GM18502 (cell line): ENCODE data around the gene ADAMTS5.

Source experiments
- ATAC-seq: cut with Tn5 transposase; IDR thresholded peaks from one replicate; pipeline ENCODE4 v1.9.1; 2021; ENCODE audit warnings: mild to moderate bottlenecking; ENCODE audit not compliant: unreplicated experiment, poor library complexity

ADAMTS5 gene

DNA sequence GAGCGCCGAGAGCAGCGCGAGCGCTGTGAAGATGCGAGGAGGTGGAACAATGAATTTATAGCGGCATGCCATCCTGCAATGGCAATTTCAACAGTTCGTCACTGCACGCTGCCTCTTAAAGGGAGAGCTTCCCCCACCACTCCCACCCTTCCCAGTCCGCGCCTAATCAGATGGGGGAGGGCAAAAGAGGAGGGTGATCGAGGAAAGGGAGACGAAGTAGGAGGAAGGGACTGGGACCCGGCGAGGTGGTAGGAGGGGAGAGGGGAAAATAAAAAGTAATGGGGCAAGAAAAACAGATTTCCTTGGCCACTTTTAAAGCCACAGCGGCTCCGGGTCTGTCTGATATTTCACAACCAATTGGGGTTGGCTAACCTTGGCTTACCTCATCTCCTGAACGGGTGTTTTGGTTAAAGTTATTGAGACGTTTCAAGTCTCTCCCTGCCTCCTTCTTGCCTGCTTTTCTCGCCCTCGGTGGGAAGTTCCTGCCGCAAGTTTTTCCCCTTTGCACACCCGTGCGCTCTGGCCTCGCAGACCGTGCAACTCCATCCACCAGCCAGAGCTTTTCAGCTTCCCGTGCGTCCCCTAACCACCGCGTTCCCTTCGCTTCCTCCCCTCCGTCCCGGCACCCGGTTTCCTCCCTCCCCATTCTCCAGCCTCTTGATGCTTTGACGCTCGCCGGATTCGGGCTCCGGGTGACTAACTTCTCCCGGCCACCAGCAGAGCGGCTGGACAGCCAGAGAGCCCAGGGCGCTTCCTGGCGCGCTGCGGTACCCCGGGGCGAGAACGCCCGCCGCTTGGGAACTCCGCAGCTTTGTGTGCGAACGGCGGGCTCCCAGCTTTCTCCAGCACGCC lies at the start of gene ADAMTS5:
TSS of gene ADAMTS5 (minus strand) at position 27 of the 852 bp plus-strand sequence. CDS start 697 bp downstream, outside the sequence.
- ATAC-seq: no peak

DNA sequence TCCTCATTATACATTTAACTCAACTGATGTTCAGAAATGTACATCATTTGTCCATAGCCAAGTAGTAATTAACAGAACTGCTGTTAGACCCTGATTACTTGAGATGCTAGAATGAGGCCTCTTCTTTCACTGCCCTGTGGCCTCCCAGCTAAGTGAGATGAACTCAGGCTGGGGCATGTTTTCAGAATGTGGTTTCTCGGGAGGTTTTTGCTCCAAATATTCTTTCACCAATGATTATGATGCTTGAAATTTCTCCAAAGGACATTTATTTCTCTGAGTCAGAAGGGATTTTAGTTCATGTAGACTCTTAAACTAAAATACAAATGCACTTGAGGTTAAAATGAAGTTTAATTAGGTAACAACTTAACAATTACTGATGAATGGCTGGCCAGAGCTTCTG lies 34.6 kb upstream of the ADAMTS5 start:
- no peak for ATAC-seq

- ATAC-seq: no peak
Observed at GRCh38 chr21:26983576-26983975, 16.7 kb upstream of the ADAMTS5 start.

- no peak for ATAC-seq
Observed at GRCh38 chr21:26982767-26983166, 15.9 kb upstream of the ADAMTS5 start.

DNA sequence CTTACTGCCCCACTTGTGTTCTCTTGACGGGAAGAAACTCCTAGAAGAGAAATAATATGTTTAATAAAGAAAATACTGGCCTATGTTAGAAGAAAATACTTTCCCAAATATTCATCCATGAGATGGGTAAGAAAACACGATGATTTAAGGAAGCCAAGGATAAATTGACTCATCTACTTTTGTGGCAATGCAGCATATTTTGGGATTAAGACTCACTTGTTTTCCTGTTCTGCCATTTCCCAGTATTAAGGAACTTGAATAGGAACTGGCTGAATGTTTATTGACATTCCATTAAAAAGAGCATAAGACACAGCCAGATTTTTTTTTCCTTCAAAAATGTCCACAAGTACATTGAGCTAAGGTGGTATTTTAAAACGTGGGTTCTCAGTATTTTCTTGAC lies 10.9 kb upstream of the ADAMTS5 start:
- no peak for ATAC-seq

DNA sequence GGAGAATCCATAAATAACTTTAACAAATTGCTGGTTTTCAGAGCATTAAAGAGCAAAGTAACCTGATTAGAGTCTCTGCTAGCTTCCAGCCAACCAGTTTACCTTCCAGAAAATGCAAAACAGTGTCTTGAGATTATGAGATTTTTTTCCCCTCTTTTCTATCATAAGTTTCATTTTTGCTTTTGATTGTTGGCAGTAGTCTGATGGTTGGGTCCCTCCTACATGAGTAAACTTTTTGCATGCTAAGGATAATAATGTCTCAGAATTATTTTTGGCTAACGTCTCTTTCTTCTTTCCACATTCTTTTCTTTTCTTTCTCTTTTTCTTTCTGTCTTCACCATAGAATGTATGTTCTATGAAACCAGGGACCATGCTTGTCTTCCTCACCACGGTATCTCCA lies 6.3 kb upstream of the ADAMTS5 start:
- ATAC-seq: no peak

DNA sequence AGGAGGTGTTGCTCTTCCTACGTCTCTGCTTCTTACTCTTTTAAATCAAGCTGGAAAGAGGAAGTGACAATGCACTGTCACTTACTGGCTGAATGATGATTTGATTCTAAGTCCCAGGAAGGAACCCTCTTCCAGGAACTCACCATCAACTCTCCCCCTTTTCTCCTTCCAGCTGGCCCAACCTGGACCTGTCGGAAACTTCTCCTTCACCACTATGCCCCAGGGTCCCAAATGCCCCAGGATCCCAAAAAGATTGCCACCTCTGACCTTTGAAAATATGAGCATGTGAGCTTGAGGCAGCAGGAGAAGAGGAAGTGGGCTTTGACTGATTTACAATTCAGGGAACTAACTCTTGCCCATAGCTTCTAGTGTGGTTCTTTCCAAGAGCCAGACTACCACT lies 5.3 kb upstream of the ADAMTS5 start:
- no peak for ATAC-seq

GRCh38 chr21:26969971-26970725 lies 3.3 kb upstream of the ADAMTS5 start:
- no peak for ATAC-seq

GRCh38 chr21:26966649-26967061 lies 233 bp downstream of the ADAMTS5 start:
- no peak for ATAC-seq

- ATAC-seq: no peak
Observed at GRCh38 chr21:26965907-26966581, 844 bp downstream of the ADAMTS5 start.

DNA sequence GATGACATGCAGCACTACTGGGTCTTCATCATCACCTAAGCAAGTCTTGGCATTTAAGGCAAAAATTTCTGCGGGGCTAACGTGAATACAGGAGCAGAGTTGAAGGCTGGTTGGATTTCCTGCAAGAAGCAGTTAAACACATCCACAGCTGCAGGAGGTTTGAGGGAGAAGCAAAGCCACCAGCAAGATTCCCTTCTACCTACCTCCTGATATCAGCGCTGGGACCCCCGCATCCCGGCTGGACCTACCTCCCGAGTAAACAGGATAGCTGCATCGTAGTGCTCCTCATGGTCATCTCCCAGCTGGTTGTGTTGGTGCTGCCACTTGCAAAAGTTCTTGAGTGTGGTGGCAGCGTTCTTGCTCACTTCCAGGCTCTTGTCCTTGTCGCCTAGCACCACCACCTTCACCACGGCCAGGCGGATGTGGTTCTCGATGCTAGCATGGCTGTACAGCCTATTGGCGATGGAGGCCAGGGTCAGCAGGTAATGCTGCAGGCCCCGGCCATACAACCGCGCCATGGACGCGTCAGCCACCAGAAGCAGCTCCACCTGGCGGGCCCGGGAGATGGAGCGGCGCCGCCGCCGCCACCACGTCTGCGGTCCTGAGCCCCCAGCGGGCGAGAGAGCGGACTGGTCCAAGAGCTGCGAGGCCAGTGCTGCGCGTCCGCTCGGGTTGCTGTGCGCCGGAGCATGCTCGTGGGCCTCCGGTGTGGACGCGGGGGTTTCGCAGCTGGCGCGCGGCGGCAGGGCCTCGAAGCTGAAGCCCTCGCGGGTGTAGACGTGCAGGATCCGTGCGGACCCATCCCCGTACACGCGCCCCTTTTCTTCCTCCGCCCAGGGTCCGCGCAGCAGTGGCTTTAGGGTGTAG lies 1.6 kb downstream of the ADAMTS5 start:
- no peak for ATAC-seq

DNA sequence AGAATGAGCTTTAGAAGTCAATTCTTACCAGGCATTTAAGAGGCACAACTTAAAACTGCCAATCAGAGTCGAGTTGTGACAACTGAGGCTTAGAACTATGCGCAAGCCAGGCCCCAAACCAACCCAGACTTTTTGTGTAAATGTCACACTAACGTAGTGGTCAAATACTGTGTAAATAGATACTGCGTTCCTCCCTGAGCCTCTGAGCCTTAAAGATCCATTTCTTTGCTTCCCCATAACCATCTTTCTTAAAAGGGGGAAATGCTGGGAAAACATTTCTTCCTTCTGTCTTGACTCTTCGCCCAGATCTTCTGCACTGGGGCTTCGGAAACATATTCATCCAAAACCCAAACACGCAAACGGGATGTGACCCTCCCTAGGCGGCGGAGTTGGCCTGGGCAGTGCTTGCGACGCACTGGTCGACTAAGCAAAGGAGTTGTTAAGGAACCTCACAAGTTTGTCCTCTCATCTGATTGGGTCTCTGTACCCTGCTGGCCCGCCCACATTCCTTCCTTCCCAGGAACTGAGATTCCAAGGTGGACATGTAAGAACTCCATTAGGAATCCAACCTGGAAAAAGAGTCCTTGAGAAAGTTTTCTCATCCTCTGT lies 2.6 kb downstream of the ADAMTS5 start:
- ATAC-seq: no peak

GRCh38 chr21:26962621-26963181 lies 4.2 kb downstream of the ADAMTS5 start:
- no peak for ATAC-seq

DNA sequence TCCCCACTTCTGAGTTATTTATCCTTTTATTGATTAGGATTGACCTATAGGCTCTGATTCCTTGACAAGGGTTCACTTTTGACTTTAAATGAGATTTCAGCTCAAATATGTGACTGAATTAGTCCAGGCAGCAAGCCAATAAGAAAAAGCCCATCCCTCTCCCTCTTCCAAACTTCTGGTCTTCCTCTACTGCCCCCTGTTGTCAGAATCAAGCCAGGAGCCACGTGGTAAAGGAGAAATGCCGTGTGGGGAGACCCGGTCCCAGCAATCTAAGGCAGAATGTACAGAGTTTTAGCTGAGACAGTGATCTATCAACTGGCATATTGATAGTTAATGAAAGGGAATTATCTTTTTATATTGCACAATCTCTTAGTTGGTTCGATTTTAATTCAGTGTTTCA lies 5.2 kb downstream of the ADAMTS5 start:
- no peak for ATAC-seq

- ATAC-seq: no peak
Observed at GRCh38 chr21:26958788-26959187, 8.1 kb downstream of the ADAMTS5 start.

GRCh38 chr21:26956813-26957212 lies 10.1 kb downstream of the ADAMTS5 start:
- ATAC-seq: no peak

DNA sequence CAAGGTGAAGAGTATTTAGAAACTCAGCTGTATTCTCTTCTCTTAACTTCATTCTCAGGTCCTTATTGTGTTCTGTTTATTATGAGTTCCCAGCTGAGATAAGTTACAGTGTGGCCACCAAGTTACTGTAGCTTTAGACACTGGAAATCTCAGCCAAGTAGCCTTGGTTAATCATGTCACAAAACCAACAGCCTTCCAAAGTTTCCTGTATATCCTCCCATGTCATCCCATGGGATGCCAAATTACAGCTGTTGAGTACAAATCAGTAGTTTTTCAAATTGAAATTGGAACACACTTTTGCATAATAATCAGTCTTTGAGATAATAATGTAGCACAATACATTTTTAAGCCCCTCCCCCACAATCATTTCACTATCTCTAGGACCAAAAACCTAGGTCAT lies 10.7 kb downstream of the ADAMTS5 start:
- no peak for ATAC-seq

DNA sequence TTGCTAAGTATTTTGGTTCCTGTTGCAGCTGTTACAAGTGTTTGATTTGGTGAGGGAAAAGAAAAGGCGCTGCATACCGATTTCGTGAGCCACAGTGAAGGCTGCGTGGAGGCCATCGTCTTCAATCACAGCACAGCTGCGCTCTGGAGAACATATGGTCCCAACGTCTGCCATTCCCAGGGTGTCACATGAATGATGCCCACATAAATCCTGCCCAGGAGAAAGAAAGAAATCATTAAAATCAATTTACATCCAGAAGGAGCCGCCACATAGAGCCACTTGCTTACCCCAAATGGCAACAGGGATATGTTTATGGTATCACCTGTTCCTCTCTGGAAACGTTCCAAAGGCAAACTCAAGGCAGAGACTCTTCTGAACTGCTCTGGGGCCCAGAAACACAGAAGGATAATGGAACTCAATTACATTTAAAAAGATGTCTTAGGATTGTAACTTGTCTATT lies 12.2 kb downstream of the ADAMTS5 start:
- no peak for ATAC-seq

DNA sequence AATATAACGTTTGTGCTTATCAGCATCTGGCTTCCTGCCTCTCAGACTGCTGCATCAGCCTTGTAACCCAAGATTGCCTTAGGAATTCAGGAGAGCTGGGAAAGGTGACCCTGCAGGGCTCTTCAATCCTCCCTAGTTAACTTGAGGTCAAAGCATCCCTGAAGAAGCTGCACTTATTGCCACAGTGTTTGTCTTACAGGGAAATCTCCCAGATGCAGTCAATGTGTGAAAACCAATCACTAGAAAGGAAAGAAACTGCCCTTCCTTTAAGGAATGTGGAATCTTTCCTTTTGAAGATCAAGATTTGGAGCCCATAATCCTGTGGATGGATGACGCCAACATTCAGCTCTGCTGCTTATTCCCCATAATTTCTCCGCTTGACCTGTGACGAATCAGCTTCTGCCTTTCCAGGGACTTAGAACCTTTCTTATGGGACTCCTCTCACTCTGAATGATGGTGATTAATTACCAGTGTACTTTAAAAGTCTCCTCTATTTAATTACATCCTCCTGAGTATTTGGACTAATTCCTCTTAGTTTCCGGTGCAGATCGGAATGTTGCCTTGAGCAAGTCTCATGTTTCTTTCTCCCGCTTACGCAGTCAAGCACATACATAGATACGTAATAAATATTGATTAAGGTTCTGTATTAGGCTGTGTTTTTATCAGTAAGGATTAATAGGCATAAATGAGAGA lies 14.4 kb downstream of the ADAMTS5 start:
- ATAC-seq: no peak
